Measurements from ENCODE around the gene COL4A1.

The COL4A1 gene

GRCh38 chr13:110158226-110158625 lies 148.7 kb downstream of the COL4A1 start:
- Histone ChIP-seq H3K27ac (ENCODE audit: insufficient read depth, low read length, poor library complexity, severe bottlenecking) (no peak overlapping the region), H3K27me3 (replicated peaks; ENCODE audit: control insufficient read depth, insufficient read depth, low read length, poor library complexity, severe bottlenecking) (no peaks in the 10 kb centered on the region), H3K4me3 (ENCODE audit: insufficient read depth, low read depth, low read length, poor library complexity, severe bottlenecking) (no peak overlapping the region), H3K36me3 (ENCODE audit: control insufficient read depth, insufficient read depth, low read length) (no peaks in the 10 kb centered on the region), H3K9me3 (ENCODE audit: control insufficient read depth, low read length) (no peaks in the 10 kb centered on the region), H3K4me1 (ENCODE audit: control insufficient read depth, insufficient read depth, low read length, poor library complexity, severe bottlenecking) (no peaks in the 10 kb centered on the region)
- DNase-seq, result no peak

- H3K27me3 ChIP-seq (replicated peaks; ENCODE audit: control insufficient read depth, insufficient read depth, low read length, poor library complexity, severe bottlenecking), result no peaks in the 10 kb centered on the region
- H3K27ac ChIP-seq (ENCODE audit: insufficient read depth, low read length, poor library complexity, severe bottlenecking), result no peak overlapping the region
- H3K9me3 ChIP-seq (ENCODE audit: control insufficient read depth, low read length), result no peaks in the 10 kb centered on the region
- H3K36me3 ChIP-seq (ENCODE audit: control insufficient read depth, insufficient read depth, low read length), result no peaks in the 10 kb centered on the region
- H3K4me1 ChIP-seq (ENCODE audit: control insufficient read depth, insufficient read depth, low read length, poor library complexity, severe bottlenecking), result no peaks in the 10 kb centered on the region
- no peak for DNase-seq
- no peak overlapping the region for H3K4me3 ChIP-seq (ENCODE audit: insufficient read depth, low read depth, low read length, poor library complexity, severe bottlenecking)
Measured at GRCh38 chr13:110157718-110158117, 149.2 kb downstream of the COL4A1 start.

DNA sequence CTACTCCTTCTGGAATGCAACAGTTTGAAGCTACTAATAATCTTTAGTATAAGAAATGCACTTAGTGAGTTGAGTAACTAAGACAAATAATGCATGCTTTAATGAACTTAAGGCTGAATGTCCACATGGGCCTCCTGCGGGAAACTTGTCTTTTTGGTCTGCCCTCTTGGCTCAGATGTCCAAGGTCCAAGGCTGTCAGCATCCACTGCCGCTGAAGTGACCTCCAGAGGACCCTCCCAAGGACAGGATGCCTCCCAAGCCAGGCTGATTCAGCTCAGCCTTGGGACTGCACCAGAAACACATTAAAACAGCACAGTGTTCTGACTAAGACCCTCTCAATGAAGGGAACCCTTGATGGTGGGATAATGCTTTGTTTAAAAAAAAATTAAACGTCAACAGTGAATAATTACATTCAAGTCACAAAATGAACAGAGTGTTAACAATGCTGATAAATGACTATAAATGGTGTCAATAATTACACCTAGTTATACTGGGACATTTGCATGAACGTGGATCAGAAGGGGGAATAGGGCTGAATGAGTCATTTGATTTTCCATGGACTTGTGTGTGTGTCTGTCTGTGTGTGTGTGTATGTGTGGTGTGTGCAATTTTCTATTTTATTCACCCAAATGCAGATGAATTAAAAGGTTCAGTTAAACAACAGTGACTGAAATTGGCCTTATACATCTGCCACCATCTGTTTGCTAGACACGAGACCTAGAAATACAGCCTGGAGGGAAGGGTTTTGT lies 150.5 kb downstream of the COL4A1 start:
- Histone ChIP-seq H3K27me3 (replicated peaks; ENCODE audit: control insufficient read depth, insufficient read depth, low read length, poor library complexity, severe bottlenecking) (no peaks in the 10 kb centered on the region), H3K27ac (ENCODE audit: insufficient read depth, low read length, poor library complexity, severe bottlenecking) (no peak overlapping the region), H3K4me3 (ENCODE audit: insufficient read depth, low read depth, low read length, poor library complexity, severe bottlenecking) (no peak overlapping the region), H3K4me1 (ENCODE audit: control insufficient read depth, insufficient read depth, low read length, poor library complexity, severe bottlenecking) (no peaks in the 10 kb centered on the region), H3K9me3 (ENCODE audit: control insufficient read depth, low read length) (no peaks in the 10 kb centered on the region), H3K36me3 (ENCODE audit: control insufficient read depth, insufficient read depth, low read length) (no peaks in the 10 kb centered on the region)
- no peak for DNase-seq

DNA sequence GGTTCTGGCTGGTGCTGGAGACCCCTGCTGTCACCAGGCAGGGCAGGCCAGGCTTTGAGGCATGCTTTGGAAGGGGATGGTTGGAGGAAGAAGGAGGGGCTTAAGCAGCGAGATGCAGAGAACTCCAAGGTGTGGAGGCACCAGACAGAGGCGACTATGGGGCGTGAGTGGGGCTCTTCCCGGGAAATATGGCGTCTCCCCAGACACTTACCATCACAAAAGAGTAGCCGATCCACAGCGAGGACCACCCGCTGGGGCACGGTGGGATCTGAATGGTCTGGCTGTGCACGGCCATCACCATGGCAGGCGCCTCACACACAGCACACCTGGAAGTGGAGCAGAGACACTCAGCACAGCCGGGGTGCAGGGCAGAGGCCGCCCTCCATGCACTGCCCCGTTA lies 151.9 kb downstream of the COL4A1 start:
- Histone ChIP-seq H3K36me3 (ENCODE audit: control insufficient read depth, insufficient read depth, low read length) (no peaks in the 10 kb centered on the region), H3K4me1 (ENCODE audit: control insufficient read depth, insufficient read depth, low read length, poor library complexity, severe bottlenecking) (no peaks in the 10 kb centered on the region), H3K9me3 (ENCODE audit: control insufficient read depth, low read length) (no peaks in the 10 kb centered on the region), H3K27me3 (replicated peaks; ENCODE audit: control insufficient read depth, insufficient read depth, low read length, poor library complexity, severe bottlenecking) (no peaks in the 10 kb centered on the region), H3K4me3 (ENCODE audit: insufficient read depth, low read depth, low read length, poor library complexity, severe bottlenecking) (no peak overlapping the region), H3K27ac (ENCODE audit: insufficient read depth, low read length, poor library complexity, severe bottlenecking) (no peak overlapping the region)
- DNase-seq, result no peak

- H3K4me1 ChIP-seq (ENCODE audit: control insufficient read depth, insufficient read depth, low read length, poor library complexity, severe bottlenecking), result no peaks in the 10 kb centered on the region
- H3K27ac ChIP-seq (ENCODE audit: insufficient read depth, low read length, poor library complexity, severe bottlenecking), result no peak overlapping the region
- no peak for DNase-seq
- no peak overlapping the region for H3K4me3 ChIP-seq (ENCODE audit: insufficient read depth, low read depth, low read length, poor library complexity, severe bottlenecking)
- H3K27me3 ChIP-seq (replicated peaks; ENCODE audit: control insufficient read depth, insufficient read depth, low read length, poor library complexity, severe bottlenecking), result no peaks in the 10 kb centered on the region
- no peaks in the 10 kb centered on the region for H3K9me3 ChIP-seq (ENCODE audit: control insufficient read depth, low read length)
- no peaks in the 10 kb centered on the region for H3K36me3 ChIP-seq (ENCODE audit: control insufficient read depth, insufficient read depth, low read length)
Measured at GRCh38 chr13:110154410-110154933, 152.5 kb downstream of the COL4A1 start.

- Histone ChIP-seq H3K27me3 (replicated peaks; ENCODE audit: control insufficient read depth, insufficient read depth, low read length, poor library complexity, severe bottlenecking) (no peaks in the 10 kb centered on the region), H3K36me3 (ENCODE audit: control insufficient read depth, insufficient read depth, low read length) (no peaks in the 10 kb centered on the region), H3K27ac (ENCODE audit: insufficient read depth, low read length, poor library complexity, severe bottlenecking) (no peak overlapping the region), H3K9me3 (ENCODE audit: control insufficient read depth, low read length) (no peaks in the 10 kb centered on the region), H3K4me3 (ENCODE audit: insufficient read depth, low read depth, low read length, poor library complexity, severe bottlenecking) (no peak overlapping the region), H3K4me1 (ENCODE audit: control insufficient read depth, insufficient read depth, low read length, poor library complexity, severe bottlenecking) (no peaks in the 10 kb centered on the region)
- DNase-seq, result no peak
Measured at GRCh38 chr13:110152351-110152750, 154.6 kb downstream of the COL4A1 start.

DNA sequence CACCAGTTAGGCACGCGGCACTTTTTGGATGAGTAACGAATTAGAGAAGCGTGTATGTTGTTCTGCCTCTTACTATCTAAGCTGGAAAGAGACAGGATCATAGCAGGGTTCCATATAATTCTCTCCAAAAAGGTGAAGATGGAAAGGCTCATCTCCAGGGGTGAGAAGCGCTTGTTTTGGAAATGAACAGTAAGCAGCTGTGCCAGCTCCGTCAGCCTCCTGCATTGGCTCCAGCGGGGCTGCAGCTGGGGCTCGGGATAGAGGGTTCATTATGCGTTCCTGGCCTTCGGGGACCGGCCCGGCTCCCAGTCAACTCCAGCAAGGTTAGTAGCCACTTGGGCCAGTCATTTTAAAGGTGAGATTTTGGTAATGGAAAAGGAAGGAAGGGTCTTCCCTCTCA lies 155.5 kb downstream of the COL4A1 start:
- no peak overlapping the region for H3K4me3 ChIP-seq (ENCODE audit: insufficient read depth, low read depth, low read length, poor library complexity, severe bottlenecking)
- H3K36me3 ChIP-seq (ENCODE audit: control insufficient read depth, insufficient read depth, low read length), result no peaks in the 10 kb centered on the region
- no peaks in the 10 kb centered on the region for H3K9me3 ChIP-seq (ENCODE audit: control insufficient read depth, low read length)
- H3K27ac ChIP-seq (ENCODE audit: insufficient read depth, low read length, poor library complexity, severe bottlenecking), result no peak overlapping the region
- DNase-seq, result no peak
- H3K27me3 ChIP-seq (replicated peaks; ENCODE audit: control insufficient read depth, insufficient read depth, low read length, poor library complexity, severe bottlenecking), result no peaks in the 10 kb centered on the region
- H3K4me1 ChIP-seq (ENCODE audit: control insufficient read depth, insufficient read depth, low read length, poor library complexity, severe bottlenecking), result no peaks in the 10 kb centered on the region

DNA sequence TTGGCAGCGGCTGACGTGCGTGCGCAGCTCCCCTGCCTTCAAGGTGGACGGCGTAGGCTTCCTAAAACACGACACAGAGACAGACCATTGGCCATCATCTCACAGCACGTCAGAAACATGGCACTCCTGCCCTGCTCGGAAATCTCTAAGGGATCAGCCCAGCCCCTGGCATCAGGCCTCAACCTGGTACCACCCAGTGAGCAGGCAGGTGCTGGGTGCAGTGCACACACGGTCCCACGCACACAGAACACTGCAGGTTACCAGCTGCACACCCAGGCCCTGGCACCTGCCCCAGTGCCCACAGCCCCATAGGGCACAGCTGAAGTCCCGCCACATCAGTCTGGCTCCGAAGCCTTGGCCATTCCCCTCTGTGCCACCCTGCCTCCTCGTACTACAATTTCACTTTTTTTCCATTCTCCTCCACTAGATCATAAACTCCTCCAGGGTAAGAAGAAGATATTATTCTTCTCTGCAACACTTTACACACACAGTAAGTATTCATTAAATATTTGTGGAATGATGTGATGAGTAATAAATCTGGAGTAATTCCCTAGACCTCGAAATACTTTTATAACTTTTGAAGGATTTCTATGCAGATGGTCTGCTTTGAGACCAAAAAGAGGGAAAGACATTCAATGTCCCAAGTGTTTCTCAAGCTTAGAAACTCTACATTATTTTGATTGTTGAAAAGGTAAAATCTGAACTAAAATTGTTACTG lies 156.4 kb downstream of the COL4A1 start:
- no peak overlapping the region for H3K27ac ChIP-seq (ENCODE audit: insufficient read depth, low read length, poor library complexity, severe bottlenecking)
- H3K36me3 ChIP-seq (ENCODE audit: control insufficient read depth, insufficient read depth, low read length), result no peaks in the 10 kb centered on the region
- H3K27me3 ChIP-seq (replicated peaks; ENCODE audit: control insufficient read depth, insufficient read depth, low read length, poor library complexity, severe bottlenecking), result no peaks in the 10 kb centered on the region
- DNase-seq, result no peak
- no peak overlapping the region for H3K4me3 ChIP-seq (ENCODE audit: insufficient read depth, low read depth, low read length, poor library complexity, severe bottlenecking)
- H3K9me3 ChIP-seq (ENCODE audit: control insufficient read depth, low read length), result no peaks in the 10 kb centered on the region
- no peaks in the 10 kb centered on the region for H3K4me1 ChIP-seq (ENCODE audit: control insufficient read depth, insufficient read depth, low read length, poor library complexity, severe bottlenecking)

GRCh38 chr13:110149036-110149435 lies 157.9 kb downstream of the COL4A1 start:
- H3K27me3 ChIP-seq (replicated peaks; ENCODE audit: control insufficient read depth, insufficient read depth, low read length, poor library complexity, severe bottlenecking), result no peaks in the 10 kb centered on the region
- H3K36me3 ChIP-seq (ENCODE audit: control insufficient read depth, insufficient read depth, low read length), result no peaks in the 10 kb centered on the region
- no peaks in the 10 kb centered on the region for H3K9me3 ChIP-seq (ENCODE audit: control insufficient read depth, low read length)
- no peak overlapping the region for H3K27ac ChIP-seq (ENCODE audit: insufficient read depth, low read length, poor library complexity, severe bottlenecking)
- no peak overlapping the region for H3K4me3 ChIP-seq (ENCODE audit: insufficient read depth, low read depth, low read length, poor library complexity, severe bottlenecking)
- DNase-seq, result no peak
- H3K4me1 ChIP-seq (ENCODE audit: control insufficient read depth, insufficient read depth, low read length, poor library complexity, severe bottlenecking), result no peaks in the 10 kb centered on the region

DNA sequence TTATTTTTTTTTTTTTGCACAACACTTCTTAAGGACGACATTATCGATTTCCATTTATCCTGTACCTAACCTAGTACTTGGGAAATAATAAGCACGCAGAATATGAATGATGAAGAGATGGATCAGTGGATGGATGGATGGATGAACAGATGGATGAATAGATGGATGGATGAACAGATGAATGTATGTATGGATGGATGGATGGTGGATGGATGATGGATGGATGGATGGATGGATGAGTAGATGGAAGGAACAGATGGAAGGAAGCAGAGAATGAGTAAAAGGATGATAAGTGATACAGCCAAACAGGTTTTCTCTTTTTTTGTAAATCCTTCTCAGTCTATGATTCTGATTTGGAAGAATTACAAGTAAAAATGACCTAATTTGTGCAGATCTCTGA lies 166.9 kb downstream of the COL4A1 start:
- H3K4me1 ChIP-seq (ENCODE audit: control insufficient read depth, insufficient read depth, low read length, poor library complexity, severe bottlenecking), result peaks cover 12% of the 10 kb centered on the region
- no peaks in the 10 kb centered on the region for H3K9me3 ChIP-seq (ENCODE audit: control insufficient read depth, low read length)
- H3K36me3 ChIP-seq (ENCODE audit: control insufficient read depth, insufficient read depth, low read length), result no peaks in the 10 kb centered on the region
- H3K4me3 ChIP-seq (ENCODE audit: insufficient read depth, low read depth, low read length, poor library complexity, severe bottlenecking), result no peak overlapping the region
- H3K27me3 ChIP-seq (replicated peaks; ENCODE audit: control insufficient read depth, insufficient read depth, low read length, poor library complexity, severe bottlenecking), result no peaks in the 10 kb centered on the region
- no peak for DNase-seq
- no peak overlapping the region for H3K27ac ChIP-seq (ENCODE audit: insufficient read depth, low read length, poor library complexity, severe bottlenecking)
